ENCODE results near the gene ALDOC.

ALDOC gene

GRCh38 chr17:28553000-28553505, 23.6 kb downstream of the ALDOC start:
- Histone ChIP-seq H3K36me3 (ENCODE audit: insufficient read depth, low read length) (peaks cover 6% of the 10 kb centered on the region; the same call in 1 of the 2 replicates), H3K4me1 (ENCODE audit: insufficient read depth, low read length) (0 out of 2 replicates have a peak, but pooled peaks cover 6% of the 10 kb centered on the region), H3K9ac (ENCODE audit: low read depth, low read length) (peak overlapping the region; percentile 29; the same call in 1 of the 2 replicates)

GRCh38 chr17:28552176-28552999, 24.3 kb downstream of the ALDOC start, which contains the start of gene UNC119:
UNC119 (minus strand) TSS chr17:28552624; CDS start chr17:28552557, 67 bp downstream.
- Histone ChIP-seq H3K36me3 (ENCODE audit: insufficient read depth, low read length) (peaks cover 6% of the 10 kb centered on the region; the same call in 1 of the 2 replicates), H3K9me3 (ENCODE audit: control insufficient read depth, insufficient read depth, low read length) (no peaks in the 10 kb centered on the region), H3K4me1 (ENCODE audit: insufficient read depth, low read length) (0 out of 2 replicates have a peak, but pooled peaks cover 6% of the 10 kb centered on the region), H3K9ac (ENCODE audit: low read depth, low read length) (peak within 1 kb of the TSS; percentile 82)

More at GRCh38 chr17:28553000-28553505, 23.6 kb downstream of the ALDOC start:
- H3K9me3 ChIP-seq (ENCODE audit: control insufficient read depth, insufficient read depth, low read length): no peaks in the 10 kb centered on the region

- H3K36me3 ChIP-seq (ENCODE audit: insufficient read depth, low read length): peaks cover 6% of the 10 kb centered on the region; the same call in 1 of the 2 replicates
Measured at GRCh38 chr17:28551421-28552175, 25.1 kb downstream of the ALDOC start.

GRCh38 chr17:28550858-28551257, 25.8 kb downstream of the ALDOC start:
- Histone ChIP-seq H3K4me1 (ENCODE audit: insufficient read depth, low read length) (0 out of 2 replicates have a peak, but pooled peaks cover 6% of the 10 kb centered on the region), H3K36me3 (ENCODE audit: insufficient read depth, low read length) (no peaks in the 10 kb centered on the region), H3K9ac (ENCODE audit: low read depth, low read length) (no peak overlapping the region), H3K9me3 (ENCODE audit: control insufficient read depth, insufficient read depth, low read length) (no peaks in the 10 kb centered on the region)

More at GRCh38 chr17:28551421-28552175, 25.1 kb downstream of the ALDOC start:
- H3K9ac ChIP-seq (ENCODE audit: low read depth, low read length): peak overlapping the region; percentile 82; the same call in 1 of the 2 replicates
- H3K9me3 ChIP-seq (ENCODE audit: control insufficient read depth, insufficient read depth, low read length): no peaks in the 10 kb centered on the region
- 0 out of 2 replicates have a peak, but pooled peaks cover 6% of the 10 kb centered on the region for H3K4me1 ChIP-seq (ENCODE audit: insufficient read depth, low read length)

GRCh38 chr17:28549236-28550132, 27.2 kb downstream of the ALDOC start:
- H3K9me3 ChIP-seq (ENCODE audit: control insufficient read depth, insufficient read depth, low read length): no peaks in the 10 kb centered on the region
- peaks cover 6% of the 10 kb centered on the region; the same call in 1 of the 2 replicates for H3K4me1 ChIP-seq (ENCODE audit: insufficient read depth, low read length)
- H3K9ac ChIP-seq (ENCODE audit: low read depth, low read length): no peak overlapping the region
- no peaks in the 10 kb centered on the region for H3K36me3 ChIP-seq (ENCODE audit: insufficient read depth, low read length)

DNA sequence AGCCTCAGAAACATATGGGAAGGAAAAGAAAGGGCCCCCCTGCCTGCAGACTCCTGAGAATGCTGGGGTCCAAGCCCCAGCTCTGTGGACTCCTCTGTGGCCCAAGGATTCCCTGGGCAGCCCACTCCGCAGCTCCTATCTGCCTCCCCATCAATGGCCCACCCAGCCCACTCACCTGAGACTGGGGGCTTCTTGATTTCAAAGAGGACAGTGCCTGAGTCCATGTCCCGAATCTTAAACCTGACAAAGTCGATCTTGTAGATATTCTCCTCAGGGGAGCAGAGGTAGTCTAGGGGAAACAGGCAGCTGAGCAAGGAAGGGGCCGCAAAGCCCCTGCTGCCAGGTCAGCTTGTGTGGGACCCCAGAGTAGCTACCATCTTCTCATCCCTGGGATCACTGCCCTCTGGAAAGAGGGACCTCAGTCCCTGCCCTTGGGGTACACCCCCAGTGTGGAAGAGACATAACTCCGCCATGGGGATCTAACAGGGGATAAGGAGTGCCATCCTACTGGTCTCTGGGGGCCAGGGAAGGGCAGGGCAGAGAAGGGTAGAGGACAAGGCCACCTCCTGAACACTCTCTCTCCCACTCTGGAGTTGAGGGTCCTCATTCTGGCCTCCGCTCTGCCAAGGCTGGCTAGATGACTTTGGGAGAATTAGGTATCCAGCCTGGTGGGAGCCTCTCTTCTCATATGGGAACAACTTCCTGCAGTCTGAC, 28.1 kb downstream of the ALDOC start:
- H3K9ac ChIP-seq (ENCODE audit: low read depth, low read length): no peak overlapping the region
- H3K36me3 ChIP-seq (ENCODE audit: insufficient read depth, low read length): no peaks in the 10 kb centered on the region
- no peaks in the 10 kb centered on the region for H3K9me3 ChIP-seq (ENCODE audit: control insufficient read depth, insufficient read depth, low read length)
- H3K4me1 ChIP-seq (ENCODE audit: insufficient read depth, low read length): peaks cover 11% of the 10 kb centered on the region

GRCh38 chr17:28547623-28548416, 28.9 kb downstream of the ALDOC start:
- Histone ChIP-seq H3K9ac (ENCODE audit: low read depth, low read length) (no peak overlapping the region), H3K36me3 (ENCODE audit: insufficient read depth, low read length) (no peaks in the 10 kb centered on the region), H3K9me3 (ENCODE audit: control insufficient read depth, insufficient read depth, low read length) (no peaks in the 10 kb centered on the region), H3K4me1 (ENCODE audit: insufficient read depth, low read length) (peaks cover 5% of the 10 kb centered on the region)

GRCh38 chr17:28547096-28547622, 29.5 kb downstream of the ALDOC start:
- Histone ChIP-seq H3K9ac (ENCODE audit: low read depth, low read length) (no peak overlapping the region), H3K4me1 (ENCODE audit: insufficient read depth, low read length) (peaks cover 5% of the 10 kb centered on the region), H3K36me3 (ENCODE audit: insufficient read depth, low read length) (no peaks in the 10 kb centered on the region), H3K9me3 (ENCODE audit: control insufficient read depth, insufficient read depth, low read length) (no peaks in the 10 kb centered on the region)

DNA sequence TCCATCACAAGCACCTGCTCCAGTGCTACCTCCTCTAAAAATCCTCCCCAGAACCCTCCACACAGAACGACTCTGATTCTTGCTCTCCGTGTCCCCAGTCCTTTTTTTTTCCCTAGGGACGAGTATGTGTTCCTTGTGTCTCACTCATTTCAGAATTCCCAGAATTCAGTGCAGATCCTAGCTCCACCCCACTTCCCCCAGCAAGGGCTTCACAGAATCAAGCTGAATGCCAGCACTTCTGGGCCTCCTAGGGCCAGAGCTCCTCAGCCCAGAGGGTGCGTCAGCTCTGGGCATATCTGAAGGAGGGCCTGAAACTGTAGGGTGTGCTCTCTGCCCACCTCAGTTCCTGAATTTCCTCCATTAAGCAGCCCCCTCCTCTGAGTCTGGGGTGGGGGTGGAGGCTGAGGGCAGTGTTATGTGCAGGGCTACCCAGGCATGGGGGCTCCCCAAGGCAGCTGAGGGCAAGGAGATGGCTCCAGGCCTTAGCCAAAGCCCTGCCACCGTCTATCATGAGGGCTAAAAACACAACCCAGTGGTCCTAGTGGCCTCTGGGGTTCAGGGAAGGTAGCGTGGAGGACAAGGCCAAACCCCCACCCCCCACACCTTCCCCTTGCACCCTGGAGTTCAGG, 30.8 kb downstream of the ALDOC start:
- Histone ChIP-seq H3K9ac (ENCODE audit: low read depth, low read length) (no peak overlapping the region), H3K9me3 (ENCODE audit: control insufficient read depth, insufficient read depth, low read length) (no peaks in the 10 kb centered on the region), H3K4me1 (ENCODE audit: insufficient read depth, low read length) (peaks cover 5% of the 10 kb centered on the region), H3K36me3 (ENCODE audit: insufficient read depth, low read length) (no peaks in the 10 kb centered on the region)

- peaks cover 5% of the 10 kb centered on the region for H3K4me1 ChIP-seq (ENCODE audit: insufficient read depth, low read length)
- no peaks in the 10 kb centered on the region for H3K36me3 ChIP-seq (ENCODE audit: insufficient read depth, low read length)
- no peaks in the 10 kb centered on the region for H3K9me3 ChIP-seq (ENCODE audit: control insufficient read depth, insufficient read depth, low read length)
- H3K9ac ChIP-seq (ENCODE audit: low read depth, low read length): no peak overlapping the region
Measured at GRCh38 chr17:28545141-28545503, 31.6 kb downstream of the ALDOC start.

DNA sequence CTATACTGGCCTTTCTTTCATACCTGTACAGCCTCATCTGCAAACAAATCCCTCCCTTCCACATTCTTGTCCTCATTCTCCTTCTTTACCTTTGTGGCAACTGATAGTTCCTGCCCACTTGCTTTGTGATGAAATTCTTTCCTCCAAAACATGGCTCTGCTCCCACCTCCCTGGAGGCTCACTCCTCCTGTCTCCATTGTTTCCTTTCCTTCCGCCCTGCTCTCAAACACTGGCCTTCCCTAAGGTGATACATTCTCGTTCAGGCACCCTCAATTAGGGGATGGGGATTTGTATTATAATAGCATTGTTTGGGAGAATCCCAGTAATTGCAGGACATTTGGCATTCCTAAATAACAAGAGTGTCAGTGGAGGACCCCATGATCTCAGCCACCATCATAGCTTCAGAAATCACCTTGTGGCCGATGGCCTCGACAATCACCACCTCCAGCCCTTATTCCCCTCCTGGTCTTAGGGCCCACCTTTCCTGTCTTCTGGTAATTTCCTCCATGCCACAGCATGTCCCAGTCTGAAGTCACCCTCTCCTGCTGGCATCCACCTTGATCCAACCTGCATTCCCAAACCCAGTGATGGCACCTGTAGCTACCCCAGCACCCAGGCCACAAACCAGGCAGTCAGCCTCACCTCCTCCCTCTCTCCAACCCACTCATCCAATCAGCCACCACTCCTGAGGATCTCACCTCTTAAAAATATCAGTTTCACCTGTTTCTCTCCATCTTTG, 32.1 kb downstream of the ALDOC start:
- H3K9me3 ChIP-seq (ENCODE audit: control insufficient read depth, insufficient read depth, low read length): no peaks in the 10 kb centered on the region
- peaks cover 5% of the 10 kb centered on the region for H3K4me1 ChIP-seq (ENCODE audit: insufficient read depth, low read length)
- H3K9ac ChIP-seq (ENCODE audit: low read depth, low read length): no peak overlapping the region
- H3K36me3 ChIP-seq (ENCODE audit: insufficient read depth, low read length): no peaks in the 10 kb centered on the region

All from ES-I3 (cell line).